Occipital lobe (tissue), 2 donors: ENCODE results near the gene LUM. TPM values are rescaled to one million over a fixed set of nuclear protein-coding genes. Genes with fewer than 3 reads are reported as not detected.

ENCODE experiments used
- DNase-seq: peaks from one replicate; lab custom pipeline; 2025; lab: John Stamatoyannopoulos, UW
- total RNA-seq: library from RNA; depleted of rRNA; stranded (reverse); fragments of >200 nt; gene quantifications from one replicate; pipeline ENCODE4 v1.2.3, GENCODE V29; 2014

The LUM gene
- 20.1 TPM for total RNA-seq

- DNase-seq = no peak
These were observed at the start of gene LUM for GRCh38 chr12:91111366-91112325. Gene LUM (minus strand): TSS chr12:91111494. CDS start chr12:91108979, 2,515 bp downstream.

GRCh38 chr12:91161009-91161408 lies 49.7 kb upstream of the LUM start:
- no peak for DNase-seq

- DNase-seq = no peak
These were observed 44.7 kb upstream of the LUM start for GRCh38 chr12:91155990-91156389.

GRCh38 chr12:91154131-91154530 lies 42.8 kb upstream of the LUM start:
- no peak for DNase-seq

- no peak for DNase-seq
These were observed 32.8 kb upstream of the LUM start for GRCh38 chr12:91144053-91144452.

GRCh38 chr12:91143206-91143605 lies 31.9 kb upstream of the LUM start:
- no peak for DNase-seq

GRCh38 chr12:91142221-91142631 lies 30.9 kb upstream of the LUM start:
- DNase-seq = no peak

GRCh38 chr12:91140026-91140931 lies 29.0 kb upstream of the LUM start:
- no peak for DNase-seq

GRCh38 chr12:91139286-91139685 lies 28.0 kb upstream of the LUM start:
- DNase-seq = no peak

GRCh38 chr12:91138337-91138920 lies 27.1 kb upstream of the LUM start:
- DNase-seq = no peak

- DNase-seq = no peak
These were observed 22.6 kb upstream of the LUM start for GRCh38 chr12:91133871-91134270.

GRCh38 chr12:91129662-91130362 lies 18.5 kb upstream of the LUM start:
- no peak for DNase-seq

- no peak for DNase-seq
These were observed 16.5 kb upstream of the LUM start for GRCh38 chr12:91127751-91128150.

GRCh38 chr12:91127306-91127705 lies 16.0 kb upstream of the LUM start:
- no peak for DNase-seq

- no peak for DNase-seq
These were observed 15.2 kb upstream of the LUM start for GRCh38 chr12:91126516-91126915.

GRCh38 chr12:91123236-91123916 lies 12.1 kb upstream of the LUM start:
- DNase-seq = no peak

GRCh38 chr12:91120781-91121180 lies 9.5 kb upstream of the LUM start:
- no peak for DNase-seq

- no peak for DNase-seq
These were observed 7.8 kb upstream of the LUM start for GRCh38 chr12:91119089-91119488.

- DNase-seq = no peak
These were observed 2.3 kb upstream of the LUM start for GRCh38 chr12:91113621-91114020.

GRCh38 chr12:91110311-91110924 lies 876 bp downstream of the LUM start:
- no peak for DNase-seq
